GM10266 (cell line): ENCODE data around the gene KRTAP4-1.
"Not testable (repeated sequence)": the region's sequence is repeated elsewhere in the genome, so short reads cannot be mapped to it uniquely, and the experiment has no call there.

Experiments used
- DNase-seq: peaks from one replicate; pipeline ENCODE4 v3.0.0; 2012; ENCODE audit errors: extremely low spot score
- CTCF ChIP-seq: IDR thresholded peaks from 2 replicates; pipeline ENCODE4 v1.5.1; 2012; ENCODE audit warnings: mild to moderate bottlenecking, low read depth; ENCODE audit not compliant: control insufficient read depth, insufficient read depth; ENCODE audit errors: missing control alignments

The KRTAP4-1 gene

GRCh38 chr17:41149652-41149985 is 35.1 kb downstream of the KRTAP4-1 start, which contains the start of gene KRTAP4-5:
KRTAP4-5 (minus strand) TSS chr17:41149825; CDS start chr17:41149767, 58 bp downstream.
- DNase-seq: no peak
- TF ChIP-seq CTCF: no peak

GRCh38 chr17:41148971-41149651 is 35.6 kb downstream of the KRTAP4-1 start:
- not testable (repeated sequence) for DNase-seq

GRCh38 chr17:41147531-41148204 is 37.0 kb downstream of the KRTAP4-1 start:
- DNase-seq: no peak
- no peak for TF ChIP-seq CTCF

GRCh38 chr17:41145261-41145660 is 39.5 kb downstream of the KRTAP4-1 start:
- no peak for TF ChIP-seq CTCF
- DNase-seq: no peak

GRCh38 chr17:41144846-41145245 is 39.9 kb downstream of the KRTAP4-1 start:
- TF ChIP-seq CTCF: no peak
- no peak for DNase-seq

GRCh38 chr17:41141361-41141760 is 43.4 kb downstream of the KRTAP4-1 start:
- TF ChIP-seq CTCF: no peak
- DNase-seq: no peak

- no peak for DNase-seq
- TF ChIP-seq CTCF: no peak
These were observed 44.2 kb downstream of the KRTAP4-1 start, which contains the start of gene KRTAP4-6 for GRCh38 chr17:41140360-41141131. KRTAP4-6 (minus strand) TSS chr17:41140544; CDS start chr17:41140487, 57 bp downstream.

- DNase-seq: not testable (repeated sequence)
These were observed 44.8 kb downstream of the KRTAP4-1 start for GRCh38 chr17:41139865-41140264.
